ENCODE data around the gene TNRC18. TPM values are rescaled to one million over a fixed set of nuclear protein-coding genes. Genes with fewer than 3 reads are reported as not detected.

TNRC18 gene
- total and polyA plus RNA-seq, 2 of the 8 experiments (the other 6 are each of a cell fraction or from before 2014, with no cell fraction given), result 1.7 to 8.6 TPM

Other genes starting within 250 kb of the TNRC18 start
- gene WIPI2, start 233.6 kb downstream of the TNRC18 start, total RNA-seq (2021; fragmentation: NEBNext Ultra II Directional; extraction: Animal tissue kit (Norgen Biotek cat#: 25700)), result 74.4 and 75.4 TPM in 2 replicates
- 52.2 and 53.5 TPM in 2 replicates for gene WIPI2, start 233.6 kb downstream of the TNRC18 start, polyA plus RNA-seq (2011; rRNA removed)
- 6.9 and 8.5 TPM in 2 replicates for gene SLC29A4, start 140.9 kb downstream of the TNRC18 start, total RNA-seq (2021; fragmentation: NEBNext Ultra II Directional; extraction: Animal tissue kit (Norgen Biotek cat#: 25700))
- 15.1 and 20.2 TPM in 2 replicates for gene SLC29A4, start 140.9 kb downstream of the TNRC18 start, polyA plus RNA-seq (2011; rRNA removed)
- 18.9 and 19.4 TPM in 2 replicates for gene FBXL18, start 90.0 kb upstream of the TNRC18 start, total RNA-seq (2021; fragmentation: NEBNext Ultra II Directional; extraction: Animal tissue kit (Norgen Biotek cat#: 25700))
- 12.9 and 21.8 TPM in 2 replicates for gene FBXL18, start 90.0 kb upstream of the TNRC18 start, polyA plus RNA-seq (2011; rRNA removed)
- 5,193 and 5,434 TPM in 2 replicates for gene ACTB, start 106.8 kb upstream of the TNRC18 start, total RNA-seq (2021; fragmentation: NEBNext Ultra II Directional; extraction: Animal tissue kit (Norgen Biotek cat#: 25700))
- gene ACTB, start 106.8 kb upstream of the TNRC18 start, polyA plus RNA-seq (2011; rRNA removed), result 3,302 and 5,403 TPM in 2 replicates
- 300 and 304 TPM in 2 replicates for gene FSCN1, start 169.0 kb upstream of the TNRC18 start, total RNA-seq (2021; fragmentation: NEBNext Ultra II Directional; extraction: Animal tissue kit (Norgen Biotek cat#: 25700))
- gene FSCN1, start 169.0 kb upstream of the TNRC18 start, polyA plus RNA-seq (2011; rRNA removed), result 220 and 354 TPM in 2 replicates